ENCODE measurements around the gene UBAC2. TPM values are rescaled to one million over a fixed set of nuclear protein-coding genes. Genes with fewer than 3 reads are reported as not detected.

UBAC2 gene
- total RNA-seq, 4 donors from 2014 or later, result 54.4 to 65.9 (median 59.5) TPM

- Histone ChIP-seq H3K4me3 (no peak overlapping the region), H3K27me3 (no peaks in the 10 kb centered on the region), H3K27ac (no peak overlapping the region), H3K36me3 (no peaks in the 10 kb centered on the region), H3K9me3 (no peaks in the 10 kb centered on the region), H3K4me1 (no peaks in the 10 kb centered on the region)
- intact Hi-C loops (cut with DNase I; ENCODE audit: low total_unique reads), result no loop called here
- no peak for DNase-seq
- TF ChIP-seq POLR2A (IDR thresholded peaks at IDR 0.05) (no peak), CTCF (IDR thresholded peaks at IDR 0.05) (no peak)
These were observed 225.8 kb downstream of the UBAC2 start for GRCh38 chr13:99426426-99426825.

GRCh38 chr13:99429670-99430069, 229.0 kb downstream of the UBAC2 start:
- intact Hi-C loops (cut with DNase I; ENCODE audit: low total_unique reads), result loop anchor here (5.0 to 10.0 kb wide), 2 partner anchors 165 to 252 kb away; no protein-coding TSS in a partner anchor
- Histone ChIP-seq H3K27ac (no peak overlapping the region), H3K36me3 (no peaks in the 10 kb centered on the region), H3K27me3 (no peaks in the 10 kb centered on the region), H3K4me1 (no peaks in the 10 kb centered on the region), H3K9me3 (no peaks in the 10 kb centered on the region), H3K4me3 (no peak overlapping the region)
- DNase-seq, result no peak
- TF ChIP-seq POLR2A (IDR thresholded peaks at IDR 0.05), result no peak
- TF ChIP-seq CTCF (IDR thresholded peaks at IDR 0.05), result no peak

GRCh38 chr13:99431927-99432608, 231.4 kb downstream of the UBAC2 start:
- TF ChIP-seq CTCF (IDR thresholded peaks at IDR 0.05) (no peak), POLR2A (IDR thresholded peaks at IDR 0.05) (no peak)
- Histone ChIP-seq H3K4me1 (no peaks in the 10 kb centered on the region), H3K27me3 (no peaks in the 10 kb centered on the region), H3K36me3 (no peaks in the 10 kb centered on the region), H3K9me3 (no peaks in the 10 kb centered on the region), H3K4me3 (no peak overlapping the region), H3K27ac (no peak overlapping the region)
- no peak for DNase-seq
- intact Hi-C loops (cut with DNase I; ENCODE audit: low total_unique reads), result loop anchor here (5.0 to 10.0 kb wide), 2 partner anchors 167 to 255 kb away; no protein-coding TSS in a partner anchor

DNA sequence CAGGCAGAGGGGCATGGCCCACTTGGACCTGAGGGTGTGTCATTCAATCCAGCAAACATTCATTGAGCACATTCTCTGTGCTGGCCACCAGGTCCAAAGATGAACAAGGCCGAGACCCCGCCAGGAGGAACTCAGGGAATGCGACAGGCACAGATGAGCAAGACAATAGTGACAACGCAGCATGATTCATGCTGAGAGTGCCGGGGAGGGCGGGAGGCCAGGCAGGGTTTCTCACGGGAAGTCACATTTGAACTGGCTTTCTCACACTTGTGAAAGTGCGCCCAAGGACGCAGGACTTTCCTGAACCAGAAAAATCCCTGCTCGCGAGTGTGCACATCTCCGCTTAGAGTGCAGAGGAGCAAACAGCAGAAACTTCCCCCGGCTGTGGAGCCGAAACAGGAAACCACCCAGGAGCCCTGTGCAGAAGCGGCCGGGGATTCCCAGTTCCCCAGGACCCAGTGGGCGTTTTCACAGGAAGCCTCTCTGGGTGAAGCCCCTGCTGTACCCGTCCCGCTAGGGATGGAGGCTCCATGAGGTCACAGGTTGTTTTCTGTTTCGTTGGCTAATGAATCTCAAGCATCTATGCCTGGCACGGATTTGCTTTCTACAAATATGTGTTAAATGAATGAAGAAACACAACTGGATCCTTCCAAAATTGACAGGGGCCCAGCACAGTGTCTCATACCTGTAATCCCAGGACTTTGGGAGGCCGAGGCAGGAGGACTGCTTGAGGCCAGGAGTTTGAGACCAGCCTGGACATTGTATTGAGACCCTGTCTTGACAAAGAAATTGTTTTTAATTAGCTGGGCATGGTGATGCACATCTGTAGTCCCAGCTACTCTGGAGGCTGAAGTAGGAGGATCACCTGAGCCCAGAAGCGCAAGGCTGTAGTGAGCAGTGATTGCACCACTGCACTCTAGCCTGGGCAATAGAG, 232.2 kb downstream of the UBAC2 start:
- H3K4me1 ChIP-seq, result no peaks in the 10 kb centered on the region
- TF ChIP-seq POLR2A (IDR thresholded peaks at IDR 0.05), result no peak
- no peak for TF ChIP-seq CTCF (IDR thresholded peaks at IDR 0.05)
- H3K36me3 ChIP-seq, result no peaks in the 10 kb centered on the region
- H3K27me3 ChIP-seq, result no peaks in the 10 kb centered on the region
- DNase-seq, result peak in 1 of 2 donors; percentile 28
- no peaks in the 10 kb centered on the region for H3K9me3 ChIP-seq
- H3K27ac ChIP-seq, result no peak overlapping the region
- H3K4me3 ChIP-seq, result no peak overlapping the region
- intact Hi-C loops (cut with DNase I; ENCODE audit: low total_unique reads), result loop anchor here (5.0 to 10.0 kb wide), 2 partner anchors 168 to 256 kb away; no protein-coding TSS in a partner anchor

All from uterus (tissue), 4 donors.